NCI-H2171 (cell line): ENCODE results near the gene HOXA6.
A peak's percentile ranks its signal among the peaks of the same experiment; 100 is the strongest.

Source experiments
- DNase-seq: peaks from one replicate; lab custom pipeline; 2025; lab: John Stamatoyannopoulos, UW

The HOXA6 gene

DNA sequence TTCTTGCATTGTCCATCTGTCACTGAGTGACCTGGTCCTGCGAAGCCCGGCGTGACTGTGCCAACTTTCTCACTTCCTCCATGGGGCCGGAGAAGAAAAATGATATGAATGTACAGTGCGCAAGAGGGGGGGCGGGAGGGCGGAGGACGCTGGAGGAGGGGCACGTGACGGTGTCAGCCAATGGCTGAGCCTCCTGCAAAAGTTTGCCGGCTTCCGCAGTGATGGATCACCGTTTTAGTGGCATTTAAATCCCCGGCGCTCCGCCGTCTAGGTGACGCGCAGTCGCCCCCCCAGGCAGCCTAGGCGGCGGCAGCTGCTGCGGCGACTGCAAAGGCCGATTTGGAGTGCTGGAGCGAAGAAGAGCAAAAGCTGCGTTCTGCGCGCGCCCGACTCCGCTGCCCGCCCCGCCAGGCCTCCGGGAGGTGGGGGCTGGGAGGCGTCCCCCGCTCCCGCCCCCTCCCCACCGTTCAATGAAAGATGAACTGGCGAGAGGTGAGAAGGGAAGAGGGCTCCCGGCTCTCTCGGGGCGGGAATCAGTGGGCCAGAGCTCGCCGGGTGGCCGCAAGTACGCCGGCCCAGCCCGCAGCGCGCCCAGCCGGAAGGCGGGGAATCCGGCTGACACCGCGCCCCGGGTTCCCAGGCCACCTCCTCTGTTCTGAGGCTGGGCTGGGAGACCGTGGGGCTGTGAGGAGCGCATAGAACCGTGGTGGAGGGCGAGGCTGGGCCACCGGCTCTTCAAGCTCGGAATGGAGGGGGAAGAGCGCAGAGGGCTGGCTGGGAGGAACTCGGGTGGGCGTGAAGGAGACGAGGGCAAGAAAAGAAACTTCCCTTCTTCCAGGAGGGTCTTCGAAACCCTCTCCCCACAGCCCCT, 51.4 kb downstream of the HOXA6 start, which contains the start of gene HOXA1:
HOXA1 (minus strand) TSS at position 104 of the 871 bp plus-strand sequence; CDS start at position 16, 88 bp downstream.
- peak; percentile 86 for DNase-seq
